Right lobe of liver (tissue), 4 donors: ENCODE data around the gene PML.

Source experiments
- POLR2A ChIP-seq: fragments of 450-650 bp; IDR thresholded peaks from one replicate; pipeline ENCODE4 v1.6.1; 2017; ENCODE audit warnings: antibody characterized with exemption, mild to moderate bottlenecking
- TF ChIP-seq, protein P1 (sequence below), 4 donors: fragments of 200-600 bp in 3 of 4; fragments of 450-650 bp in 1 of 4; IDR thresholded peaks; one replicate each; pipeline versions ENCODE4 v1.5.1 to v1.8.0; 2016 to 2022; ENCODE audit warnings: antibody characterized with exemption in 4 of 4, mild to moderate bottlenecking in 2 of 4
- donor health status: DM: no; HTN: no; CAD: no.
- donor health status: DM: no; HTN: no; CAD: no.
- donor health status: DM: no; HTN: yes; CAD: no.

DNA sequence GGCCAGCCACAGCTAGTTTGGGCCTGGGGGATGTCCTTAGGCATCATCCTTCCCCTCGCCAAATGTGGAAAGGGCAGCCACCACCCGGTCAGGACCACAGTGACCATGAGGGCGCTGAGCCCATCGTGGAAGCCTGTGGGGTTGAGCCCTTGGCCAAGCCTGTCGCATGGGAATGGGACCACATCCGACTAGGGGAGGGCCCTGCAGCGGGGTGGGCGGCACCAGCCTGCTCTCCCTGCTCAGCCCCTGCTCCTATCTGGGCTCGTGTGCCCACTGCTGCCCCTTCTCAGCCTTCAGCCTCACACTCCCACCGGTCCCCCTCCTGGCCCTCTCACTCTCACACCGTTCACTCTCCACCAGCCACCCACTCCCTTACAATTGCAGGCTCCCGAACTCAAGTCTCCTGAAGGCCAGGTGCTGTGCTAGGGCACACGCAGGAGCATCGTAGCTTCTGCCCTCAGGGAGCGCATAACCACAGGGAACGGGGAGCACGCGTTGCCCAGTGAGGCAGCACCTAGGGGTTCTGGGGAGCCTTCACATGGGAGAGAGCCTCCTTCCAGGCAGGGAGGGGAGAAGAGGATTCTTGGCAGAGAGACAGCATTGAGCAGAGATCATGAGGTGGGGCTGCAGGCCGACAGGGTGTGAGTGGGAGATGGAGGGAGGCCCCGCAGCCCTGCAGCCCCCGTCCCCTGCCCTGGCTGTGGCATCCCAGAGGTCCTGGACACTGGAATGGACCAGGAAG is 42.2 kb upstream of the PML start:
- TF ChIP-seq, protein P1, sequence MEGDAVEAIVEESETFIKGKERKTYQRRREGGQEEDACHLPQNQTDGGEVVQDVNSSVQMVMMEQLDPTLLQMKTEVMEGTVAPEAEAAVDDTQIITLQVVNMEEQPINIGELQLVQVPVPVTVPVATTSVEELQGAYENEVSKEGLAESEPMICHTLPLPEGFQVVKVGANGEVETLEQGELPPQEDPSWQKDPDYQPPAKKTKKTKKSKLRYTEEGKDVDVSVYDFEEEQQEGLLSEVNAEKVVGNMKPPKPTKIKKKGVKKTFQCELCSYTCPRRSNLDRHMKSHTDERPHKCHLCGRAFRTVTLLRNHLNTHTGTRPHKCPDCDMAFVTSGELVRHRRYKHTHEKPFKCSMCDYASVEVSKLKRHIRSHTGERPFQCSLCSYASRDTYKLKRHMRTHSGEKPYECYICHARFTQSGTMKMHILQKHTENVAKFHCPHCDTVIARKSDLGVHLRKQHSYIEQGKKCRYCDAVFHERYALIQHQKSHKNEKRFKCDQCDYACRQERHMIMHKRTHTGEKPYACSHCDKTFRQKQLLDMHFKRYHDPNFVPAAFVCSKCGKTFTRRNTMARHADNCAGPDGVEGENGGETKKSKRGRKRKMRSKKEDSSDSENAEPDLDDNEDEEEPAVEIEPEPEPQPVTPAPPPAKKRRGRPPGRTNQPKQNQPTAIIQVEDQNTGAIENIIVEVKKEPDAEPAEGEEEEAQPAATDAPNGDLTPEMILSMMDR (IDR thresholded peaks at IDR 0.05), result no peak
- TF ChIP-seq POLR2A, result no peak
